ENCODE data around the gene SORCS3.

Gene SORCS3

DNA sequence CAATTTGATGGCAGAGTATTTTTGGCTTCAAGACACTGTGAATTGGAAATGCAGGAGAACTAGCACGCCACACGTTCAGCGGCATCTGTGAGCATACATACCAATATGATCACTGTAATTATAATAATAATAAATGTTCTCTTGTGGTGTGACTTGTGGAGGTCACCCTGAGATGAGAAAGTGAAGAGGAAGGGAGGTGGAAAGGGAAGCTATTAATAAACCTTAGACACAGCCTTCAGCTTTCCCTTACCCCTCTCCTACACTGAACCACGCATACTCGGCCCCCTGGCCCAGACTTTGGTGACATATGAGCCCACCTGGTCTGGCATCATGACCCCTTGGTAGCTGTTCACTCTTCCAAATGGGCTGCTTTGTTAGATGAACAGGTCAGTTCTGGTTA is 139.1 kb downstream of the SORCS3 start:
- no peak for DNase-seq

GRCh38 chr10:104780946-104781595 is 140.0 kb downstream of the SORCS3 start:
- DNase-seq, result no peak

GRCh38 chr10:104784452-104784851 is 143.4 kb downstream of the SORCS3 start:
- DNase-seq, result no peak

GRCh38 chr10:104791471-104791870 is 150.4 kb downstream of the SORCS3 start:
- DNase-seq, result no peak

- no peak for DNase-seq
Observed at GRCh38 chr10:104795411-104795810, 154.3 kb downstream of the SORCS3 start.

GRCh38 chr10:104796823-104797222 is 155.7 kb downstream of the SORCS3 start:
- no peak for DNase-seq

- no peak for DNase-seq
Observed at GRCh38 chr10:104802941-104803340, 161.9 kb downstream of the SORCS3 start.

- DNase-seq, result no peak
Observed at GRCh38 chr10:104804880-104805279, 163.8 kb downstream of the SORCS3 start.

DNA sequence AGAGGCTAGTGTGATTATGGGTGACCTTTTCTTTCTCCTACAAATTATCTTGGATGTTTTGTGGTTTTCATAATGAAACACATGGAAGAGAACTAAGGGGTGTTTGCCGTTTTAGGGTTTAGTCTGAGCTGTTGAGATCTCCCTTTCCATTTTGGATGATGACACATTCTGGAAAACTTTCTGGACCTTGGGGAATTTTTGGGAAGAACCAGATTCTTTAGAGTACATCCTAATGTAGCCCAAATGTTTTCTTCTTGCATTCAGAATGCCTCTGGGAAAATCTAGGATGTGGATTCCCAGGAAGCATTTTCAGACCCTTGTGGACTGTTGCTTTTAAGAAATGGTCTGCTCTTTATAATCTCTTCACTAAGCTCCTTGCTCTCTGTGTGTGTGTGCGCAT is 165.7 kb downstream of the SORCS3 start:
- no peak for DNase-seq

- DNase-seq, result no peak
Observed at GRCh38 chr10:104807581-104808310, 166.7 kb downstream of the SORCS3 start.

DNA sequence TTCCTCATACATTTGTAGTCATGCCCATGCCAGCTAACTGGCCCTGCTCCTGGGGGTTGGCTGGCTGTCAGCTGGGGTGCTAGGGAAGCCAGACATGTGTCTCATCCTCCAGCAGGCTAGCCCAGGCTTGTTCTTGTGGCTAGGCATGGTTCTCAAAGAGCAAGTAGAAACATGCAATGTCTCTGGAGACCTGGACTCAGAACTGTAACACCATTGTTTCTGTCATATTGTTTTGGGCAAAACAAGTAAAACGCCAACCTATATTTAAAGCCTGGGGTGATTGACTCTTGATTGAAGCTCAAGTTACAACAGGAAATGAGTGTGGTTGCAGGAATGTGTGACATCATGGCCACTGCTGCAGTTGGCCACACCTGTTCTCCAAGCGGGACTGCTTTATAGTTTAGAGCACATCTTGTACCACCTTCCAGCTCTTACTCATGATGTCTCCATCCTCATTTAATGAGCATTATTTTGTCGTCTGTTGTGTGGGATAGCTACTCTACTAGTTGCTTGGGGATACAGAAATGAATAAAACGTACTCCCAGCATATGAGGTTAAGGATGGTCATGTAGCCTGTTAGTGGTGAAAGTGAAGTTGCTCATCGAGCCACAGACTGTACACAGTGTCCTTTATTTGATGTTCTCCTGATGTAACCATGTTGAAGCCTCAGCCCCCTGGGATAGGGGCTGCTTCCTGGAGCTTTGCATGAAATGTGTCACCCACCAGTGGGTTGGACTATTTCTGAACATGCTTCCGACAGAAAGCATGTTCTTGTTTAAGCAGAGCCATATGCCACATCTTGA is 168.4 kb downstream of the SORCS3 start:
- DNase-seq, result no peak

DNA sequence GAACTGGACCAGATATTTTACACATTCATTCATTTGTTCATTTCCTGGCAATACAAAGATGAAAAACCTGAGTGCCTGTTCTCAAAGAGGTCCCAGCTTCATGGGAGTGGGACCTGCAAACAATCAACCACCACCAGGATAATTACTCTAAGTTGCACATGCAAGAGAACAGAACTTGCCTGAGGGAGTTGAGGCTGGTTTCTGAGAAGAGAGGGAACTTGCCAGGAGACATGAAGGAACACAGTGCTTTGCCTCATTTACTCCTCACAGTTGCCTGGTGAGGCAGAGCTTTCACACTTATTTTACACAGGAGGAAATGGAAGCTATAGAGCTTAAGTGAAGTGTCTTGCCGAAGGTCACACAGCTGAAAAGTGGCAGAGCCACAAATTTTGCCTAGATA is 170.1 kb downstream of the SORCS3 start:
- no peak for DNase-seq

DNA sequence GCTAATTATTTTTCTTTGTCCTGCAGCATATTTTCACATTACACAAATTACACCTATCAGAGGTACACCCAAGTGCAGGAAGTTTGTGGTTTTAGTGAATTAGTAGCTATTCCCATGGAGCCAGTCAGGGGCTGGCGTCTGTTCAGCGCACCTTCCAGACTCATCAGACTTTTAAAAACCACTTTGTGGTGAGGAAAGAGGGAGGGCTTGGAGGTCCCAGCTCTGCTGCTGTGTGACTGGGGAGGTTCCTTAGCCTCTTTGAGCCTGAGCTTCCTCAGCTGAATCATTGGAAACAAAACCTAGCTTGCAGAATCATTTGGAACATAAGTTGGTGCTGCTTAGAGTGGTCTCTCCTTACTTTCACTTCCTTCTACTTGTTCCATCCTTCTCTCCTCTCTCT is 175.4 kb downstream of the SORCS3 start:
- DNase-seq, result no peak

- no peak for DNase-seq
Observed at GRCh38 chr10:104819731-104820130, 178.6 kb downstream of the SORCS3 start.

- DNase-seq, result no peak
Observed at GRCh38 chr10:104822088-104822487, 181.0 kb downstream of the SORCS3 start.

DNA sequence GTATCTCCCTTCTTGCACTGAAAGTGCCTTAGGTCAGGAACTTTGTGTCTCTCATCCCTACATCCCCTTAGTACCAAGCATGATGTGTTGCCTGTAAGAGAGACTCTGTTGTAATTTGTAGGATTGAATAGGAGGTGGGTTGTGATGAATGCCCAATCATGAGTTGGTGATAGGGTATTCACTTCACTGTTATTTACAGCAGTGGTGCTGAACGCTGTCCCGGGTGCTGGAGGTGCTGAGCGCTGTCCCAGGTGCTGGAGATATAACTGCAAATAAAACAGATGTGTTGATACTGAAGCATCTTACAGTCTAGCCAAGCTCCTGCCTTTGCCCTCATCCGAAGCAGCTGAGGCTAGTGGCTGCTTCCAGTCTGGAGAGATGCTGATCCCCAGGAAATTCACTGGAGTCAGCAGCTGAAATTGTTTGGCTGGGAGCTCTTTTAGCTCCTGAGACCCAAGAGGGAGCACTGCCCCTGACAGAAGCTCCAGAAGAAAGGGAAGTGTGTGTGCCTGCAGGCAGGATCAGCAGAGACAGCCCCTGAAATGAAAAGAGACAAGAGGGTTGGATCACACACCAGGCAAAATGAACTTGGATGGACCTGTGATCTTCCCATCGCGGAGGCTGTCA is 183.4 kb downstream of the SORCS3 start:
- peak; percentile 5 for DNase-seq

DNA sequence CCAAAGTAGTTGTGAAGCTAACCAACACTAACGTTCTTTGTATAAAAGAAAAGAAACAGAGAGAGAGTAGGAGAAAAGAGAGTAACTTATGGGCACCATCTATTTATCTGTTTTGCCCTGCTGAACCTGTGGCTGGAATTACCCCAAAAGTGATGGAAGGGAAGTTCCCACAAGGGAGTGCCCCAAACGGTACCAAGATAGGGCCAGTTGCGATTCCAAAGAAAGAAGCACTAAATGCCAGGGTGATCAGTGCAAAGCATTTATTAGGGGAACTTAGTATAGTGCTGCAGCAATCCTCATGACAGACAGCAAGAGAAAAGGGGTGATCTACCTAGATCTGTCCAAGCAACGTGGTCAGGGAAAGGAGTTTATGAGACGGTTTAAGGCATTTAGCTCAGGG is 190.2 kb downstream of the SORCS3 start:
- DNase-seq, result no peak

- DNase-seq, result no peak
Observed at GRCh38 chr10:104834580-104834979, 193.5 kb downstream of the SORCS3 start.

DNA sequence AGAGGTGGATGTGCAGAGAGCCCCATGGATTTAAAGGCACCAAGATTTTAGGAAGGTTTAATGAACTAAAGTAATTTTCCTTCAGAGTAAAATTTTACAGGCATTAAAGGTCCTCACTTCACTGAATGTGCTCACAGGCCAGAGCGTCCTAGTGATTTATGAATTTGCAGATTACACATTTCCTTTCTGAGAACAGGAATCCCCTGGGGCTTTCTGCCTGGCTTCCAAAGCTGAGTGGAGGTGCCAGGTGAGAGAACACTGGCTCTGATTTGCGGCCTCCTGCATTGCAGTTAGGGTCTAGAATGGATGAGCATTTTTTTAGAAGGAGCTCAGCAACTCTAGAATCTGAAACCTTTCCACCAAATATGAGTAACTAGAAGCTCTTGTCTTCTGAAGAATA is 194.3 kb downstream of the SORCS3 start:
- DNase-seq, result no peak

DNA sequence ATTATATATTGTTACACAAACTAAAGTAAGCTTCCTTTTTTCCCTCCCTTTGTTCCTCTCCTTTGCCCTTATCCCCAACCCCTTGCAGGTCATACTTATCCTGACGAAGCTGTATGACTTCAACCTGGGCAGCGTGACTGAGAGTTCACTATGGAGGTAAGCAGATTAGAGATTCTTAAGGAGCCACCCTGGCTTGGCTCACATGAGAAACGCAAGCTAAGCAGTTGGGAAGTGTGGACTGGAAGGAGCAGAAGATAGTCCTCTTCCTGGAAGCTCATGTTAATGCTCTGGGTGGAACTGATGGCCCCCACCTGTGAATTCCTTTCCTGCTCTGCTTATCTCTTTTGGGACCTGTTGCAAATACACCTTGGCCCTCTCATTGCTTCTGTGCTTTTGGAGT is 201.6 kb downstream of the SORCS3 start:
- no peak for DNase-seq

DNA sequence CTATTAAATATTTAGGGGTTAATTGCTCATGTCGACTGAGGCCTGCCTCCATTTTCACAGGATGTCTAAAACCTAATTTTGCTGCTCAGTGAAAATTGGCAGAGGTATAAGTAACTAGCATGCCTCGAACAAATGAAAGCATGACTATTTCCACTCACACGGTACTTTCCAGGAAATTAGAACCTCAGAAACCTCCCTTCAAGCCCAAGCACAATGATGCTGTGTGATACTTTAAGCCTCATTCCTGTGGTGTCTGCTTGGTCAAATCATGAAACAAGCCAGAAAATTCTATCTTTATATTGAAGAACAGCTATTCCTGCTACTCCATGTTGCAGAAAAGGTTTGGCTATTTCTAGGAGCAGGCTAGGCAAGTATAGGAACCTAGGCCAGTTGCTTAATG is 203.0 kb downstream of the SORCS3 start:
- no peak for DNase-seq

DNA sequence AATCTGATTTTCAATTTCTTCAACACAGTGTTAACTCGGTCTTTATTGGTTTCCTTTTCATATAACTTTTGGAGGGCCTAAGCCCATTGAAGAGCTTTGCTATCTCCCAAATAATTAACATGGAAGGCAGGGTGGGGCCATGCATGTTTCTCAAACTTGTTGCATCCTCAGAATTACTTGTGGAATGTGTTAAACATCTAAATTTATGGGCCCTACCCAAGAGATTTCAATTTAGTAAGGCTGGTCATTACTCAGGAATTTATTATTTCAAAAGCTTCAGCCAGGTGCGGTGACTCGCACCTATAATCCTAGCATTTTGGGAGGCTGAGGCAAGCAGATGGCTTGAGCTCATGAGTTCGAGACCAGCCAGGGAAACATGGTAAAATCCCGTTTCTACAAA is 208.9 kb downstream of the SORCS3 start:
- no peak for DNase-seq

- DNase-seq, result no peak
Observed at GRCh38 chr10:104867966-104868598, 227.0 kb downstream of the SORCS3 start.

Measured in suppressor macrophage treated with lipopolysaccharide for 4 hours (primary cell).